H9 (cell line): ENCODE data around the gene PLA2G1B. TPM values are rescaled to one million over a fixed set of nuclear protein-coding genes. Genes with fewer than 3 reads are reported as not detected.
A peak's percentile ranks its signal among the peaks of the same experiment; 100 is the strongest.

Experiments
- DNase-seq: peaks from one replicate; pipeline ENCODE4 v3.0.0-alpha.2; 2017
- H2AFZ ChIP-seq: one replicate; pipeline ENCODE4 v1.6.1; 2013; ENCODE audit warnings: mild to moderate bottlenecking, low read length, control low read depth, moderate library complexity
- H2AK5ac ChIP-seq: 2 replicates; pipeline ENCODE4 v1.6.1; 2013; ENCODE audit warnings: low read length, control low read depth, mixed read lengths; ENCODE audit not compliant: insufficient read length
- H2BK120ac ChIP-seq: one replicate; pipeline ENCODE4 v1.6.1; 2013; ENCODE audit warnings: low read depth, mild to moderate bottlenecking, low read length, control low read depth, inconsistent platforms; ENCODE audit not compliant: poor library complexity, severe bottlenecking
- H2BK12ac ChIP-seq: 2 replicates; pipeline ENCODE4 v1.6.1; 2013; ENCODE audit warnings: low read length, control low read depth, mixed read lengths, low read depth; ENCODE audit not compliant: insufficient read length
- H2BK15ac ChIP-seq: 2 replicates; pipeline ENCODE4 v1.6.1; 2013; ENCODE audit warnings: low read depth, low read length, control low read depth
- H2BK20ac ChIP-seq: one replicate; pipeline ENCODE4 v1.6.1; 2013; ENCODE audit warnings: low read depth, mild to moderate bottlenecking, low read length, control low read depth, inconsistent platforms; ENCODE audit not compliant: poor library complexity, severe bottlenecking
- H2BK5ac ChIP-seq: 2 replicates; pipeline ENCODE4 v1.6.1; 2013; ENCODE audit warnings: low read length, control low read depth, mixed read lengths; ENCODE audit not compliant: insufficient read length
- H3K14ac ChIP-seq: 2 replicates; pipeline ENCODE4 v1.6.1; 2013; ENCODE audit warnings: low read length, control low read depth; ENCODE audit not compliant: insufficient read depth
- H3K18ac ChIP-seq: 2 replicates; pipeline ENCODE4 v1.6.1; 2013; ENCODE audit warnings: low read depth, mild to moderate bottlenecking, mixed read lengths, low read length, control low read depth; ENCODE audit not compliant: insufficient read length
- H3K23ac ChIP-seq: 2 replicates; pipeline ENCODE4 v1.6.1; 2013; ENCODE audit warnings: low read length, control low read depth, mixed read lengths, low read depth; ENCODE audit not compliant: insufficient read length
- H3K23me2 ChIP-seq: 2 replicates; pipeline ENCODE4 v1.6.1; 2013; ENCODE audit warnings: low read depth, mild to moderate bottlenecking, mixed read lengths, low read length, control low read depth; ENCODE audit not compliant: insufficient read length, poor library complexity, severe bottlenecking
- H3K27ac ChIP-seq: 2 replicates; pipeline ENCODE4 v1.5.1; 2013; ENCODE audit warnings: low read length, control low read depth, mixed read lengths, low read depth; ENCODE audit not compliant: insufficient read length
- H3K27me3 ChIP-seq: 2 replicates; pipeline ENCODE4 v1.6.1; 2013; ENCODE audit warnings: low read length, control low read depth, inconsistent platforms; ENCODE audit not compliant: insufficient read depth
- H3K4ac ChIP-seq: 2 replicates; pipeline ENCODE4 v1.6.1; 2013; ENCODE audit warnings: low read depth, mild to moderate bottlenecking, control low read depth, inconsistent platforms, low read length, moderate library complexity
- H3K4me1 ChIP-seq: 2 replicates; pipeline ENCODE4 v1.6.1; 2013; ENCODE audit warnings: low read length, control low read depth, inconsistent platforms; ENCODE audit not compliant: insufficient read depth
- H3K4me2 ChIP-seq: 2 replicates; pipeline ENCODE4 v1.6.1; 2013; ENCODE audit warnings: low read length, control low read depth, mixed read lengths; ENCODE audit not compliant: insufficient read length, insufficient read depth
- H3K56ac ChIP-seq: 2 replicates; pipeline ENCODE4 v1.6.1; 2013; ENCODE audit warnings: low read depth, mild to moderate bottlenecking, mixed read lengths, low read length, control low read depth; ENCODE audit not compliant: insufficient read length
- H3K79me1 ChIP-seq: 2 replicates; pipeline ENCODE4 v1.6.1; 2013; ENCODE audit warnings: low read depth, mild to moderate bottlenecking, moderate library complexity, low read length, control low read depth, inconsistent platforms; ENCODE audit not compliant: insufficient read depth, poor library complexity, severe bottlenecking
- H3K79me2 ChIP-seq: 2 replicates; pipeline ENCODE4 v1.6.1; 2013; ENCODE audit warnings: low read length, control low read depth, inconsistent platforms; ENCODE audit not compliant: insufficient read depth
- H3K9ac ChIP-seq: 2 replicates; pipeline ENCODE4 v1.6.1; 2013; ENCODE audit warnings: low read length, control low read depth, mixed read lengths; ENCODE audit not compliant: insufficient read length; ENCODE audit errors: extremely low read depth
- H3K9me3 ChIP-seq: one replicate; pipeline ENCODE4 v1.6.1; 2013; ENCODE audit warnings: low read depth, low read length, inconsistent platforms; ENCODE audit not compliant: control insufficient read depth
- H3T11ph ChIP-seq: one replicate; pipeline ENCODE4 v1.6.1; 2013; ENCODE audit warnings: mild to moderate bottlenecking, low read length, control low read depth, inconsistent platforms
- H4K20me1 ChIP-seq: one replicate; pipeline ENCODE4 v1.6.1; 2013; ENCODE audit not compliant: control insufficient read depth, insufficient read length, insufficient read depth
- H4K5ac ChIP-seq: 2 replicates; pipeline ENCODE4 v1.6.1; 2013; ENCODE audit warnings: low read depth, mild to moderate bottlenecking, mixed read lengths, low read length, control low read depth; ENCODE audit not compliant: insufficient read length
- H4K8ac ChIP-seq: replicated peaks from 2 replicates; pipeline ENCODE4 v1.6.1; 2013; ENCODE audit warnings: low read length, control low read depth, mixed read lengths, low read depth; ENCODE audit not compliant: insufficient read length
- H4K91ac ChIP-seq: 2 replicates; pipeline ENCODE4 v1.6.1; 2013; ENCODE audit warnings: low read depth, mild to moderate bottlenecking, moderate library complexity, mixed read lengths, low read length, control low read depth; ENCODE audit not compliant: insufficient read length
- H3K27ac Mint-ChIP-seq, 3 experiments: 2 replicates in 2 of 3; 3 replicates in 1 of 3; pipeline ENCODE4 v1.8.0; 2020 to 2021; ENCODE audit warnings: mixed read lengths in 3 of 3, mild to moderate bottlenecking in 1 of 3, moderate library complexity in 1 of 3
- H3K27me3 Mint-ChIP-seq: 2 replicates; pipeline ENCODE4 v1.8.0; 2021; ENCODE audit warnings: low read depth, mild to moderate bottlenecking, moderate library complexity, mixed read lengths
- H3K36me3 Mint-ChIP-seq, 3 experiments: 2 replicates in 2 of 3; 3 replicates in 1 of 3; pipeline ENCODE4 v1.8.0; 2020 to 2021; ENCODE audit warnings: low read depth in 3 of 3, mixed read lengths in 3 of 3; ENCODE audit not compliant: insufficient read depth in 1 of 3
- H3K4me1 Mint-ChIP-seq, 2 experiments: 2 replicates each; pipeline ENCODE4 v1.8.0; 2020; ENCODE audit warnings: mixed read lengths in 2 of 2
- H3K4me3 Mint-ChIP-seq, 2 experiments: 2 replicates in 1 of 2; 3 replicates in 1 of 2; pipeline ENCODE4 v1.8.0; 2020 to 2021; ENCODE audit warnings: mild to moderate bottlenecking in 2 of 2, mixed read lengths in 2 of 2, moderate library complexity in 1 of 2
- H3K9me3 Mint-ChIP-seq, 2 experiments: 2 replicates in 1 of 2; 3 replicates in 1 of 2; pipeline ENCODE4 v1.8.0; 2020; ENCODE audit warnings: mild to moderate bottlenecking in 2 of 2, mixed read lengths in 2 of 2, moderate library complexity in 1 of 2
- WGBS: extraction: QIAGEN DNeasy Blood & Tissue Kit; methylation state at CpG from one replicate; pipeline ENCODE4 v1.1.7; 2013; ENCODE audit warnings: missing lambda C conversion rate, low lambda C conversion rate, mixed read lengths; ENCODE audit not compliant: insufficient read length; ENCODE audit errors: extremely low coverage; 5-methylcytosine and 5-hydroxymethylcytosine counted together
- total RNA-seq: library from RNA; stranded (reverse); gene quantifications from 2 replicates; pipeline ENCODE4 v1.2.1, GENCODE V29; 2021
- TF ChIP-seq, protein P1 (sequence below): fragments of 200-600 bp; sonication (generic); conservative IDR thresholded peaks from 3 replicates; pipeline ENCODE4 v1.8.0; 2021; ENCODE audit warnings: antibody characterized with exemption, mild to moderate bottlenecking

The PLA2G1B gene
- total RNA-seq, 1 experiment from 2014 or later, result not detected

DNA sequence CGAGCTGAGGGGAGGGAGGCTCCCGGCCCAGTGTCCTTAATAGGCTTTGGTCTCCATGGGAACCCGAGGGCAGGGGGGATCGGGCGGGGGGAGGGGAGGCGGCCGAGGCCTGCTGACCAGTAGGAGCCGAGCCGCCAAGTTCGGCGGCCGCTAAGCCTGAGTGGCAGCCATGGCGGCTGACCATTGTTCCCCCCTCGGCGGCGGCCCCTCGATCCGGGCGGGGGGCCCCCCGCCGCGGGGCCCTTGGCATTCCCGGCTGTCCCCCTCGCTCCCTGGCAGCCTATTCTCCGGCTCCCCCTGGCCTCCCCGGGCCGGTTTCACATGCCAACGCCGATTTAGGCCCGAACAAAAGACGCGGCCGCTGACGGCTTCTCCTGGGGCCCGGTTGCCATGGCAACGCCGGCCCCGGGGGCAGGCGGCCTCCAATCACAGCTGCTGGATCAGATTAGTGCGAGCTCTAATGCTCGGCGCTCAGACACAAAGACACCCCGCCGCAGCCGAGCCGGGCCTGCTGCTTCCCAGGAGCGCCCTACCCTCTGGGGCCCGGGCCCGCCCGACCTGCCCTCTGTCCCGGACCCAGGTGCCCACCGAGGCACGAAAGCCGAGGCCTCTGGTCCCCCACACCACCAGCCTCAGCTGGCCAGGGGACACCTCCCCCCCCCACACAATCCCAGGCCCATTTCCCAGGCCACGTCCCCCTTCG is 34.1 kb upstream of the PLA2G1B start:
- Mint-ChIP-seq H3K4me3 (peak overlapping the region; percentile 55 to 80), H3K27ac (peak overlapping the region; percentile 98 to 99 (median 98)), H3K27me3 (peaks cover 2% of the 10 kb centered on the region), H3K36me3 (peaks cover 45 to 83% (median 82%) of the 10 kb centered on the region in 3 experiments), H3K9me3 (no peaks in the 10 kb centered on the region), H3K4me1 (peaks cover 72 to 78% of the 10 kb centered on the region in 2 experiments)
- no peaks in the 10 kb centered on the region for H3K27me3 ChIP-seq
- no CpG with 5 or more reads among the region's 56 CpGs for WGBS
- peak overlapping the region; percentile 80; the same call in 1 of the 2 replicates for H3K14ac ChIP-seq
- no peak overlapping the region for H3K56ac ChIP-seq
- H3K23ac ChIP-seq, result no peak overlapping the region
- no peak overlapping the region for H2AFZ ChIP-seq
- no peak overlapping the region for H3K4ac ChIP-seq
- no peak overlapping the region for H2BK12ac ChIP-seq
- H2AK5ac ChIP-seq, result no peak overlapping the region
- no peak overlapping the region for H3K4me2 ChIP-seq
- H2BK120ac ChIP-seq, result no peak overlapping the region
- H3K23me2 ChIP-seq, result no peaks in the 10 kb centered on the region
- H2BK20ac ChIP-seq, result no peak overlapping the region
- H2BK5ac ChIP-seq, result no peak overlapping the region
- peaks cover 5% of the 10 kb centered on the region for H4K20me1 ChIP-seq
- TF ChIP-seq, protein P1, sequence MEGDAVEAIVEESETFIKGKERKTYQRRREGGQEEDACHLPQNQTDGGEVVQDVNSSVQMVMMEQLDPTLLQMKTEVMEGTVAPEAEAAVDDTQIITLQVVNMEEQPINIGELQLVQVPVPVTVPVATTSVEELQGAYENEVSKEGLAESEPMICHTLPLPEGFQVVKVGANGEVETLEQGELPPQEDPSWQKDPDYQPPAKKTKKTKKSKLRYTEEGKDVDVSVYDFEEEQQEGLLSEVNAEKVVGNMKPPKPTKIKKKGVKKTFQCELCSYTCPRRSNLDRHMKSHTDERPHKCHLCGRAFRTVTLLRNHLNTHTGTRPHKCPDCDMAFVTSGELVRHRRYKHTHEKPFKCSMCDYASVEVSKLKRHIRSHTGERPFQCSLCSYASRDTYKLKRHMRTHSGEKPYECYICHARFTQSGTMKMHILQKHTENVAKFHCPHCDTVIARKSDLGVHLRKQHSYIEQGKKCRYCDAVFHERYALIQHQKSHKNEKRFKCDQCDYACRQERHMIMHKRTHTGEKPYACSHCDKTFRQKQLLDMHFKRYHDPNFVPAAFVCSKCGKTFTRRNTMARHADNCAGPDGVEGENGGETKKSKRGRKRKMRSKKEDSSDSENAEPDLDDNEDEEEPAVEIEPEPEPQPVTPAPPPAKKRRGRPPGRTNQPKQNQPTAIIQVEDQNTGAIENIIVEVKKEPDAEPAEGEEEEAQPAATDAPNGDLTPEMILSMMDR, result no peak
- peak; percentile 97 for DNase-seq
- no peak overlapping the region for H4K5ac ChIP-seq
- no peaks in the 10 kb centered on the region for H3K9me3 ChIP-seq
- peaks cover 10% of the 10 kb centered on the region; the same call in 1 of the 2 replicates for H3K4me1 ChIP-seq
- H4K8ac ChIP-seq, result no peak overlapping the region
- H3K79me2 ChIP-seq, result no peaks in the 10 kb centered on the region
- H3T11ph ChIP-seq, result no peak overlapping the region
- H2BK15ac ChIP-seq, result no peak overlapping the region
- H3K9ac ChIP-seq, result no peak overlapping the region
- H3K18ac ChIP-seq, result peak overlapping the region; percentile 87
- H3K79me1 ChIP-seq, result peaks cover 1% of the 10 kb centered on the region
- H4K91ac ChIP-seq, result no peak overlapping the region
- H3K27ac ChIP-seq, result no peak overlapping the region
